Endothelial cell of umbilical vein (primary cell): ENCODE results near the gene RPS18.

Source experiments
- CTCF ChIP-seq, 2 donors: IDR thresholded peaks; 1 replicate in 1 of 2; 2 replicates in 1 of 2; pipeline ENCODE4 v1.5.1; 2011; ENCODE audit warnings: low read length in 2 of 2, mild to moderate bottlenecking in 2 of 2, moderate library complexity in 2 of 2, control low read depth in 1 of 2, inconsistent platforms in 1 of 2, low read depth in 1 of 2; ENCODE audit not compliant: insufficient read depth in 1 of 2; ENCODE audit errors: extremely low read depth in 1 of 2
- EZH2 ChIP-seq: IDR thresholded peaks from 2 replicates; pipeline ENCODE4 v1.6.1; 2012; ENCODE audit warnings: borderline replicate concordance, low read depth, mild to moderate bottlenecking, moderate library complexity, low read length, inconsistent platforms; ENCODE audit not compliant: severe bottlenecking
- FOS ChIP-seq: IDR thresholded peaks from 2 replicates; pipeline ENCODE4 v1.6.1; 2011; ENCODE audit warnings: mild to moderate bottlenecking, low read length, moderate library complexity, borderline replicate concordance; ENCODE audit not compliant: insufficient read depth
- GATA2 ChIP-seq: IDR thresholded peaks from 2 replicates; pipeline ENCODE4 v1.7.0; 2011; ENCODE audit warnings: low read depth, mild to moderate bottlenecking, moderate library complexity, mixed read lengths, low read length; ENCODE audit not compliant: insufficient read length, insufficient read depth
- JUN ChIP-seq: IDR thresholded peaks from 2 replicates; pipeline ENCODE4 v1.6.1; 2011; ENCODE audit warnings: borderline replicate concordance, low read depth; ENCODE audit not compliant: insufficient read length, insufficient read depth
- MYC ChIP-seq: IDR thresholded peaks from one replicate; pipeline ENCODE4 v1.6.1; 2011; ENCODE audit warnings: mild to moderate bottlenecking, low read depth, low read length
- POLR2A ChIP-seq: IDR thresholded peaks from 2 replicates; pipeline ENCODE4 v1.6.1; 2012; ENCODE audit warnings: low read depth, mild to moderate bottlenecking, control low read depth, low read length
- POLR2AphosphoS5 ChIP-seq: IDR thresholded peaks from 2 replicates; pipeline ENCODE4 v1.6.1; 2012; ENCODE audit warnings: low read depth, mild to moderate bottlenecking, control low read depth, low read length, moderate library complexity; ENCODE audit not compliant: insufficient read depth

GRCh38 chr6:33314943-33315792, 43.3 kb downstream of the RPS18 start:
- no peak for TF ChIP-seq POLR2A
- no peak for TF ChIP-seq POLR2AphosphoS5
- no peak for TF ChIP-seq CTCF (IDR thresholded peaks at IDR 0.05; ENCODE audit: extremely low read depth in 1 of 2, insufficient read depth in 1 of 2, low read depth in 1 of 2, low read length in 2 of 2)
- TF ChIP-seq MYC: no peak
- no peak for TF ChIP-seq EZH2
- no peak for TF ChIP-seq FOS
- TF ChIP-seq JUN: no peak
- TF ChIP-seq GATA2: no peak
